Measurements from ENCODE around the gene LRP4. TPM values are rescaled to one million over a fixed set of nuclear protein-coding genes. Genes with fewer than 3 reads are reported as not detected.

LRP4 gene
- total and polyA plus RNA-seq, 2 donors (not counting 3 experiments of a cell fraction or from before 2014, with no cell fraction given) = 0.86 to 2.0 TPM

GRCh38 chr11:46889251-46889650, 29.1 kb downstream of the LRP4 start:
- Histone ChIP-seq H2AFZ (ENCODE audit: low read depth, low read length) (no peak overlapping the region), H3K4me2 (ENCODE audit: insufficient read depth, low read length) (no peak overlapping the region), H3K9me1 (replicated peaks; ENCODE audit: control insufficient read depth, extremely low read depth, insufficient read depth, low read length) (no peaks in the 10 kb centered on the region), H3K4me1 (ENCODE audit: control insufficient read depth, extremely low read depth, insufficient read depth, low read length) (no peaks in the 10 kb centered on the region), H3K9ac (replicated peaks; ENCODE audit: extremely low read depth, insufficient read depth, low read length) (no peak overlapping the region), H4K20me1 (replicated peaks; ENCODE audit: control insufficient read depth, extremely low read depth, insufficient read depth, low read length) (no peaks in the 10 kb centered on the region), H3K27ac (ENCODE audit: insufficient read depth, low read depth, low read length) (no peak overlapping the region), H3K36me3 (ENCODE audit: control insufficient read depth in 2 of 2, extremely low read depth in 1 of 2, insufficient read depth in 2 of 2, low read length in 2 of 2) (no peaks in the 10 kb centered on the region), H3K27me3 (ENCODE audit: control insufficient read depth in 2 of 2, insufficient read depth in 2 of 2, low read length in 2 of 2) (no peaks in the 10 kb centered on the region), H3K79me2 (ENCODE audit: control insufficient read depth, insufficient read depth, low read length) (no peaks in the 10 kb centered on the region), H3K4me3 (replicated peaks in 1 of 3; ENCODE audit: insufficient read depth in 1 of 3, low read depth in 1 of 3, low read length in 3 of 3) (no peak overlapping the region), H3K9me3 (replicated peaks; ENCODE audit: control insufficient read depth, insufficient read depth, low read length) (no peaks in the 10 kb centered on the region)
- TF ChIP-seq POLR2A (IDR thresholded peaks at IDR 0.05; ENCODE audit: low read depth, low read length) (no peak), MYC (IDR thresholded peaks at IDR 0.05; ENCODE audit: low read depth, low read length) (no peak), JUN (IDR thresholded peaks at IDR 0.05; ENCODE audit: borderline replicate concordance, insufficient read depth, insufficient read length, low read depth) (no peak), FOS (IDR thresholded peaks at IDR 0.05; ENCODE audit: borderline replicate concordance, insufficient read depth, low read length) (no peak), POLR2AphosphoS5 (IDR thresholded peaks at IDR 0.05; ENCODE audit: insufficient read depth, low read depth, low read length) (no peak), GATA2 (IDR thresholded peaks at IDR 0.05; ENCODE audit: insufficient read depth, insufficient read length, low read depth, low read length) (no peak), CTCF (IDR thresholded peaks at IDR 0.05; ENCODE audit: extremely low read depth in 1 of 2, insufficient read depth in 1 of 2, low read depth in 1 of 2, low read length in 2 of 2) (no peak), EZH2 (IDR thresholded peaks at IDR 0.05; ENCODE audit: borderline replicate concordance, low read depth, low read length, severe bottlenecking) (no peak)
- TF ChIP-seq, protein P1, sequence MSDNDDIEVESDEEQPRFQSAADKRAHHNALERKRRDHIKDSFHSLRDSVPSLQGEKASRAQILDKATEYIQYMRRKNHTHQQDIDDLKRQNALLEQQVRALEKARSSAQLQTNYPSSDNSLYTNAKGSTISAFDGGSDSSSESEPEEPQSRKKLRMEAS (IDR thresholded peaks at IDR 0.05; ENCODE audit: insufficient read depth, insufficient read length) = no peak
- FAIRE-seq = no peak
- CTCF ChIA-PET = interaction anchor here (5.5 kb wide), 1 partner anchor 264 kb away, joined by 76 read pairs; no protein-coding TSS in a partner anchor
- dilution Hi-C loops (cut with MboI; ENCODE audit: extremely low pct_ligation_motif_present, low sequenced_read_pairs) (no loop called here), intact Hi-C loops (cut with micrococcal nuclease) (loop anchor here (1.0 kb wide), 3 partner anchors 264 to 466 kb away; no protein-coding TSS in a partner anchor)
- DNase-seq (ENCODE audit: low read depth, low spot score) = no peak
- POLR2A ChIA-PET = no interaction called here
- BruUV-seq (replicated peaks) = no TSS peak
